ENCODE results near the gene FANCC.
A peak's percentile ranks its signal among the peaks of the same experiment; 100 is the strongest.

The FANCC gene

DNA sequence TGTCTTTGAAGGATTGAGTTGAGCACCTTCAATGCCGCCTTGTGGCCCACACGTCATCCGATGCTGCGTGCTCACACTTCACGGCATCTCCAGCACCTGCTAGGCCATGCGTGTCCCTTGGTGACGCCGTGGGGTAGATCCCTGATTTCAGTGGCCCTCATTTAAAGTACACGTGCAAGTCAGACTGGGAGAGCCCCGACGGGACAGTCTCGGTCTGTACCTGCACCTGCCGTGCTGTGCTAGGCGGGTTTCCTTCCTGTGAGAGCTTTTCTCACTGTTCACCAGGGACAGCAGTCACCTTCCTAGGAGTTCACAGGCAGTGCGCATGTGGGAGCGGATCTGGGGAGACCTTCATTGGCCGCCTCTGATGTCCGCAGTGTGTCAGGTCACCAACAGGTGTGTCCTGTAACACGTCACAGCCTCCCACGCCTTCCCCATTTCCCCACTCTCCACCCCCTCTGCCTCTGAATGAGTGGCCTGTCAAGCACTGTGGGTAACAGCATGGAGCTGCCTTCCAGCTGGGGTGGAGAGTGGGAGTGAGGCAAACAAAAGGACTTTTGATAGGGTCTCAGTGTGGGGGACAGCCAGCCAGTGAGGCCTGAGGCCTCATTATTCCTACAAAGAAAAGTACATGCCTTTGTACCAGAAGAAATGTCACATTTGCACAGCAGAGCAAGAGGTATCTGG lies 236.4 kb downstream of the FANCC start:
- TF ChIP-seq CTCF (conservative IDR thresholded peaks at IDR 0.05): no peak
- no peak overlapping the region; the same call in 1 of the 2 replicates for H3K27ac ChIP-seq

DNA sequence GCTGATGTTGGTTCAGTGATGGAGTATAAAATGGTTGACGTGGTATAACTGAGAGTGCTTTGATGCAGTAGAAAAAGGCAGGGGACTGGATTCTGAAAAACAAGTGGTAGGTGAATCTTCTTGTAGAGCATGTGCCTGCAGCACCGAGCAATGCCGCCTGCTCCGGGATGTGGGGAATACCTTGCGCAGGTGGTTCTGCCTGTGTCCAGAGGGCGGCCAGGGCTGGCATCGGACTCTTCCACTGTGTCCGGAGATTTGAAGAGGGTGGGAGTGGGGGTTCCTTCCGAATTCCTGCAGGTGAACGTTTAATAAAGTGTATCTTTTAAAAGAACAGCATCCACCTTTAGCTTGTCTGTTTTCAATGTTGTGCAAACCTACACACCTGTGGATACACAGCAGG lies 238.0 kb downstream of the FANCC start:
- no peak for TF ChIP-seq CTCF (conservative IDR thresholded peaks at IDR 0.05)
- no peak overlapping the region for H3K27ac ChIP-seq

- TF ChIP-seq CTCF (conservative IDR thresholded peaks at IDR 0.05): no peak
- H3K27ac ChIP-seq: peak overlapping the region; percentile 3; the same call in 1 of the 2 replicates
These were observed 238.6 kb downstream of the FANCC start for GRCh38 chr9:95078939-95079338.

- peak overlapping the region; percentile 3; the same call in 1 of the 2 replicates for H3K27ac ChIP-seq
- TF ChIP-seq CTCF (conservative IDR thresholded peaks at IDR 0.05): no peak
These were observed 239.0 kb downstream of the FANCC start for GRCh38 chr9:95078511-95078910.

DNA sequence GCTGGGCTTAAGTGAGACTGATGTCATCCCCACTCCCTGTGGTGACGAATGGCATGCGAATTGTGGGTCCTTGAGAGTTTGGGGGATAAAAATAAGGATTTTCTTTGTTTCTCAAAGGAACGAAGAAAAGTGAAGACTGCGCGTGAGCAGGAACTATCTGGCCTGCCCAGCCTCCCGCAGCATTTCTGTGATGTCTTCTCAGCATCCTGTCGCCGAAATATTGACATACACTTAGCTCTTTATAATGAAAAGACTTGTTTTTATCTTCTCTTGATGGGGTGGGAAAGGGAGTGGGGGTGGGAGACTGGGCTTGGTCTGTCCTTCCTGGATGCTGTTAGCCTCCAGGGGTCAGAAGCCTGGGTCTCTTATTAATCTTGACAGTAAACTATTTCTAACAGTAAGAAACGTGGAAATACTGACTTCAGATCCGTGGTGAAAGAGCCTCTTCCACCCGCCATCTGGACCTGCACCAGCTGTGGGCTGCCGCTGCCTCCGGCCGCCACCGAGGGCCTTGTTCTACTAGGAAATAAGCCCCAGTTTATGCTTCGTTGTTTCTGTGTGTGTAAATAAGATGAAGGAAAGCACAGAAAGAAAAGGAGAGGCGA lies 239.6 kb downstream of the FANCC start:
- no peak for TF ChIP-seq CTCF (conservative IDR thresholded peaks at IDR 0.05)
- no peak overlapping the region for H3K27ac ChIP-seq

- TF ChIP-seq CTCF (conservative IDR thresholded peaks at IDR 0.05): no peak
- H3K27ac ChIP-seq: no peak overlapping the region
These were observed 240.3 kb downstream of the FANCC start for GRCh38 chr9:95077053-95077765.

- no peak for TF ChIP-seq CTCF (conservative IDR thresholded peaks at IDR 0.05)
- H3K27ac ChIP-seq: no peak overlapping the region
These were observed 240.8 kb downstream of the FANCC start for GRCh38 chr9:95076696-95077052.
